GM21528 (cell line): ENCODE measurements around the gene PAF1.

Source experiments
- ATAC-seq: cut with Tn5 transposase; IDR thresholded peaks from one replicate; pipeline ENCODE4 v1.9.1; 2021; ENCODE audit warnings: mild to moderate bottlenecking, moderate library complexity; ENCODE audit not compliant: unreplicated experiment, low FRiP score

The PAF1 gene

GRCh38 chr19:39390751-39391437 lies at the start of gene PAF1, which contains the start of gene MED29:
Gene PAF1 (minus strand): TSS chr19:39391106. CDS start chr19:39390864, 242 bp downstream.
Gene MED29 (plus strand): TSS chr19:39391378. CDS start chr19:39391423, 45 bp downstream.
- ATAC-seq = peak; percentile 83

- ATAC-seq = no peak
Observed at GRCh38 chr19:39438270-39438934, 47.5 kb upstream of the PAF1 start.

GRCh38 chr19:39436350-39436716 lies 45.4 kb upstream of the PAF1 start:
- ATAC-seq = no peak

GRCh38 chr19:39435499-39436349 lies 44.8 kb upstream of the PAF1 start, which contains the start of gene RPS16:
Gene RPS16 (minus strand): TSS chr19:39435949. CDS start chr19:39435895, 54 bp downstream.
- ATAC-seq = peak; percentile 64

GRCh38 chr19:39434123-39435076 lies 43.5 kb upstream of the PAF1 start:
- ATAC-seq = no peak

GRCh38 chr19:39433480-39434079 lies 42.7 kb upstream of the PAF1 start:
- ATAC-seq = no peak

- no peak for ATAC-seq
Observed at GRCh38 chr19:39432677-39433025, 41.7 kb upstream of the PAF1 start.

GRCh38 chr19:39430675-39431593 lies 40.0 kb upstream of the PAF1 start:
- no peak for ATAC-seq

GRCh38 chr19:39428283-39429112 lies 37.6 kb upstream of the PAF1 start:
- no peak for ATAC-seq

GRCh38 chr19:39427707-39428106 lies 36.8 kb upstream of the PAF1 start:
- ATAC-seq = no peak

GRCh38 chr19:39426170-39426569 lies 35.3 kb upstream of the PAF1 start:
- ATAC-seq = no peak

GRCh38 chr19:39425744-39426143 lies 34.8 kb upstream of the PAF1 start:
- no peak for ATAC-seq

- no peak for ATAC-seq
Observed at GRCh38 chr19:39424934-39425333, 34.0 kb upstream of the PAF1 start.

GRCh38 chr19:39423258-39424086 lies 32.6 kb upstream of the PAF1 start:
- ATAC-seq = no peak

GRCh38 chr19:39422020-39422419 lies 31.1 kb upstream of the PAF1 start:
- ATAC-seq = no peak

- ATAC-seq = no peak
Observed at GRCh38 chr19:39420769-39421168, 29.9 kb upstream of the PAF1 start.

- ATAC-seq = no peak
Observed at GRCh38 chr19:39419003-39419402, 28.1 kb upstream of the PAF1 start.
